Measurements from ENCODE around the gene CRY2.
"Not testable (repeated sequence)": the region's sequence is repeated elsewhere in the genome, so short reads cannot be mapped to it uniquely, and the experiment has no call there.

Gene CRY2

GRCh38 chr11:45897556-45897955, 50.3 kb downstream of the CRY2 start:
- DNase-seq = no peak

GRCh38 chr11:45899086-45899447, 51.8 kb downstream of the CRY2 start:
- DNase-seq = peak in 1 of 51 donors; percentile 65

DNA sequence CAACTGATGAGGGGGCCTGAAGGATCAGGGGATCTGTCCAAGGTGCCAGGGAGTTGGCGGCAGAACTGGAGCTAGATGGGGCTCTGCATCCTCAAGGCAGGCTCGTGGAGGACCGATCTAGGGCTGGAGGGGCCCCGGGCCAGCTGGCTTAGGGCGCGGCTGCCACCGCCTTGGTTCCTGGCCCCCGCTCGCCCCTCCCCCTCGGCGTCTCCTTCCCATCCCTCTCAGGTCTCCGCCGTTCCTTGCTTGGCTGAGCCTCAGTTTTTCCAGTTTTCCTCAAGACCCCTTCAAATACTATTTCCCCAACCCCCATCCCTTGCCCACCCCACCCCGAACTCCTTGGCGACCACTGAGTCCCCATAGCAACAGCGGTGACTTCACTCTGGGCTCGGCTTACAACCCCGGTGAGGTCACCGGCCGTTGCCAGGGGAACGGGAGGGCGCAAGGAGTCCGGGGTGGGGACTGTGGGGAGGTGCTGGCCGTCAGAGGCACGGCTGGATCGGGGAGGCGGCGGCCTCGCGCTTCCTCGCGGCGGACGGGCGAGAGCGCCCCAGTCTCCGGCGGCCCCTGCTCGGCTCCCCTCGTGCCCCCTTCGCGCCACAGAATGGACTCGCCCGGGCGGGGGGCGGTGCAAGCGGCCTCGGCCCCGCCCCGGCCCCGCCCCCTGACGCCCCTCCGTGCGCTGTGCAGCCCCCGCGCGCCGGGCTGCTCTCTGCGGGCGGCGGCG, 52.3 kb downstream of the CRY2 start:
- DNase-seq = peak; percentile 38 to 96 (median 89)

GRCh38 chr11:45900175-45900800, 53.0 kb downstream of the CRY2 start:
- peak in 1 of 51 donors; percentile 39 for DNase-seq

GRCh38 chr11:45900916-45901617, 53.8 kb downstream of the CRY2 start:
- DNase-seq = peak in 46 of 51 donors; percentile 25 to 84 (median 66)

GRCh38 chr11:45901626-45902025, 54.4 kb downstream of the CRY2 start:
- peak in 44 of 51 donors; percentile 23 to 92 (median 75) for DNase-seq

DNA sequence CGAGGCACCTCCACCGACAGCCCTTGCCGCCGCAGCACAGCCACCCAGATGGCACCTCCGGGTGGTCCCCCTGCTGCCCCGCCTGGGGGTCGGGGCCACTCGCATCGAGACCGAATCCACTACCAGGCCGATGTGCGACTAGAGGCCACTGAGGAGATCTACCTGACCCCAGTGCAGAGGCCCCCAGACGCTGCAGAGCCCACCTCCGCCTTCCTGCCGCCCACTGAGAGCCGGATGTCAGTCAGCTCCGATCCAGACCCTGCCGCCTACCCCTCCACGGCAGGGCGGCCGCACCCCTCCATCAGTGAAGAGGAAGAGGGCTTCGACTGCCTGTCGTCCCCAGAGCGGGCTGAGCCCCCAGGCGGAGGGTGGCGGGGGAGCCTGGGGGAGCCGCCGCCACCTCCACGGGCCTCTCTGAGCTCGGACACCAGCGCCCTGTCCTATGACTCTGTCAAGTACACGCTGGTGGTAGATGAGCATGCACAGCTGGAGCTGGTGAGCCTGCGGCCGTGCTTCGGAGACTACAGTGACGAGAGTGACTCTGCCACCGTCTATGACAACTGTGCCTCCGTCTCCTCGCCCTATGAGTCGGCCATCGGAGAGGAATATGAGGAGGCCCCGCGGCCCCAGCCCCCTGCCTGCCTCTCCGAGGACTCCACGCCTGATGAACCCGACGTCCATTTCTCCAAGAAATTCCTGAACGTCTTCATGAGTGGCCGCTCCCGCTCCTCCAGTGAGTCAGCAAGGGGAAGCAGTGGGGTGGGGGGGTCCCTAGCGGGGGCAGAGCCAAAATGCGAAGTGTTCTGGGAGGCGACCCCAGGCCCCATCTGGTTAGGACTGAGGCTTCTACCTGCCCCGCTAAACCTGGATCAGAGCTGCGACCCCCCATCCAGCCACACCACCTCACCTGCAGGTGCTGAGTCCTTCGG, 55.4 kb downstream of the CRY2 start:
- DNase-seq = peak in 1 of 51 donors; percentile 23

- DNase-seq = no peak
Measured at GRCh38 chr11:45904309-45904915, 57.1 kb downstream of the CRY2 start.

GRCh38 chr11:45905095-45905494, 57.8 kb downstream of the CRY2 start:
- DNase-seq = no peak

DNA sequence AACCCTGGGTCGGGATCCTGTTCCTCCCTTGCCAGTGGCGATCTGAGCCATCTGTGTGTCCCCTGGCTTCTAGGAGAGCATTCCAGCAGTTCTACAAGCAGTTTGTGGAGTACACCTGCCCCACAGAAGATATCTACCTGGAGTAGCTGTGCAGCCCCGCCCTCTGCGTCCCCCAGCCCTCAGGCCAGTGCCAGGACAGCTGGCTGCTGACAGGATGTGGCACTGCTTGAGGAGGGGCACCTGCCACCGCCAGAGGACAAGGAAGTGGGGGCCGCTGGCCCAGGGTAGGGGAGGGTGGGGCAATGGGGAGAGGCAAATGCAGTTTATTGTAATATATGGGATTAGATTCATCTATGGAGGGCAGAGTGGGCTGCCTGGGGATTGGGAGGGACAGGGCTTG, 58.3 kb downstream of the CRY2 start:
- not testable (repeated sequence) for DNase-seq

DNA sequence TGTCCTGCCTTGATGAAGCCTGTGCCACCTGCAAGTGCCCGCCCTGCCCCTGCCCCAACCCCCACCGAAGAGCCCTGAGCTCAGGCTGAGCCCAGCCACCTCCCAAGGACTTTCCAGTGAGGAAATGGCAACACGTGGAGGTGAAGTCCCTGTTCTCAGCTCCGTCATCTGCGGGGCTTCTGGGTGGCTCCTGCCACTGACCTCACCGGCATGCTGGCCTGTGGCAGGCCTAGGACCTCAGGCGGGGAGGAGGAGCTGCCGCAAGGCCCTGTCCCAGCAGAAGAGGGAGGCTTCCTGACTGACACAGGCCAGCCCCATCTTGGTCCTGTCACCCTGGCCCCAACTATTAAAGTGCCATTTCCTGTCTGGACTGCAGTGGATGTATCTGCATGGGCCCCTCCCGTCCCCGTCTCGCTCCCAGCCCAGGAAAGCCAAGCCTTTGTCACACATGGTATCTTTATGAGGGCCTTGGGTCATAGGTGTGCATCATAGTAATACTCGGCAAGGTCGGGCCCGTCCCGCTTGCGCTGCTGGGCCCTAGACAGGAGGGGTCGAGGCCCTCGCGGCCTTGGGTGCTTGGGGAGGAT, 58.9 kb downstream of the CRY2 start:
- DNase-seq = no peak

DNA sequence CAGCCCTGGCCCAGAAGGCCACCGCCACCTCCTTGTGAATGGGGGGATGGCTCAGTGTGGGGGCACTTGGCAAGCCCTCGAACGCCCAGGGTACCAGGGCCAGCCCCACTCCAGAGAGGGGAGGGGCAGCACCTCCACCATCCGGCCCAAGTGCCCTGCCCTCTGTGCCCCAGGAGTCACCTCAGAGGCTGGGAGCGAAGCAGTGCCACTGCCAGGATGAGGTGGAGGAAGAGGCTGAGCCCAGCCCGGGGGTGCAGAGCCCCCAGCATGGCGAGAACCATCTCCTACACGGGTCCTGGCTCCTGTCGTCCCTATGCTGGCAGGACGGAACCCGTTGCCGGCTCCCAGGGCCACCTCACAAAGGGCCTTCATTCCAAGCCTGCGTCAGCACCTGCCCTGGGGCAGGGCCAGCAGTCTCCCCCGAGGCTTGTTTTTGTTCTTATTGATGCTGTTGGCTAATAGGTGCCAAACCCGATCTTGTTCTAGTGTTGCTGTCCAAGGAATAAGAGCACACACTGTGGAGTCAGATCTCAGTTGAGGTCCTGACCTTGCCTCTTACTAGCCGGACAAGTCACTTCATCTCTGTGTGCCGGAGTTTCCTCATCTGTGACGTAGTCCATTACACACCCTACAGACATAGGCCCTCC, 59.8 kb downstream of the CRY2 start, which contains the start of gene FREY1:
TSS of gene FREY1 (minus strand) at position 307 of the 647 bp plus-strand sequence. CDS start at position 281, 26 bp downstream.
- DNase-seq = peak in 8 of 51 donors; percentile 18 to 48 (median 34)

DNA sequence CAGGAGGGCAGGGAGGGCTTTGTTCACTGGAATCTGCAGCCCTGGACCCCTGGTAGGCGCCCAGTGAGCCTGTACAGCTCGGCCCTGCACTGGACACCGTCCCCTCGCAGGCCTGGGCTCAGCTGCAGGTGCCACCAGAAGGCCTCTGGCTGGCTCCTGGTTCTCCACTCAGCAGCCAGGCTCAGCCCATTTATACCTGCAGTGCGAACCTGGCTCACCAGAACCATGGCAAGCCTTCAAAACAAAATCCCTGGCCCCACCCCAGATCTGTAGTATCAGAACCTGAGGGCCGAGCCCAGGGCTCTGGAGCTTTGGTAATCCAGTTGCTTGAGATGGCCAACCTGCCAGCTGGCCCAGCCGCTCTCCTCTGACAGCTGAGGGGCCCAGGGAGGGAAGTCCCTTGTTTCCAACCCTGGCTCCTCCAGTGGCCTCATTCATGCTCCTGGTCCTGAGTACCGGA, 60.7 kb downstream of the CRY2 start:
- peak in 19 of 51 donors; percentile 21 to 53 (median 35) for DNase-seq

DNA sequence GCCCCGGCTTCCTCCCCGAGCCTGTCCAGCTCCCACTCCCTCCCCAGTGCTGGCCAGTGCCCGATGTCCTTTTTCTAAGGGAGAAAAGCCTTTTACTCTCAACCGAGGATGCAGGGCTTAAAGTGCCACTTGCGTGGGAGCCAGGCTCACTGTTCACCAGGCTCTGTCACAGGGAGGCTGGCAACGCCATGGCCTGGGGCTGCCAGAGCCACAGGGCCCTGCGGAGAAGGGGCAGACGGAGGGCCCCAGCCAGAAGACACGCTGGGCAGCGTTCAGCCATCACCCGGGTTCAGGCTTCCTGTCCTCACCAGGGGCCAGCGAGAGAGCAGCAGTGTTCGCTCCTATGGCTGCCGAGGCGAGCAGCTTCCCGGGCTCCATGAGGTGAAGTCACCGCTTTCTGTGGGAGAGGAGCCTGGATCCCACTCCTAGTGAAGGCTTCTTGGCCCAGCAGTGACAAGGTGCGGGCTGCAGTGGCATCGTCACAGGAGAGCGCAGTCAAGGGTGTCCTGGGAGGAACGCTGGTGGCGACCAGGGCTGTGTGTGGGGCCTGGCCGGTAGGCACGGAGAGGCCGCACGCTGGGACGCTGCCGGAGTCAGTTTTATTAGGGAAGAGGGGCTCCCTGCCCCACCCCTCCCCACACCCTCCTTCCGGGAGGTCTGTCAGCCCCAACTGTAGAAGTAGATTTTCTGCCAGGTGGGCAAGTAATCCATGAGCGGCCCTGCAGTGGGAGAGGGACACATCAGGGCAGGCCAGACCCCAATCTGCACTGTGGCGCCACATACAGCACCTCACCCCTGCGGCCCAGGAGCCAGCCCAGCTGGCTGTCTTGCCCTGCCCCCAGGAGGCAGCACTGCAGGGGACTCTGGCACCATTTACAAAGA, 62.6 kb downstream of the CRY2 start:
- peak in 12 of 51 donors; percentile 13 to 57 (median 38) for DNase-seq

DNA sequence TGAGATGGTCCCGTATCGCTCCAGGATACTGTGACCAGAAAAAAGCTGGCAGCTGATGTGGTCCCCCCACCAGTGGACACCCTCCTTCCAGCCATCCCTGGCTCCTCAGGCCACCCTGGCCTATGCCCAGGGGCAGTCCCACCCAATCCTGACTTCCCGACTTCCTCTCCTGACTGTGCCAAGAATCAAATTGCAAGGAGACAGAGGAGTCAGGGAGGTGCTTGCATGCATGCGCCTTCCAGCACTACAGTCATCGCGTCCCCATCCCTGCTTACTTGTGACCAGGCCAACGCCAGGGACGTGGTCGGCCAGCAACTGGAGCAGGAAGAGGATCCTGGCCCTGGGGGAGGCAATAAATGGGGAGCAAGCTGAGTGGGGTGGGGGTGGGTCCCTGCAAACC, 63.3 kb downstream of the CRY2 start:
- no peak for DNase-seq

DNA sequence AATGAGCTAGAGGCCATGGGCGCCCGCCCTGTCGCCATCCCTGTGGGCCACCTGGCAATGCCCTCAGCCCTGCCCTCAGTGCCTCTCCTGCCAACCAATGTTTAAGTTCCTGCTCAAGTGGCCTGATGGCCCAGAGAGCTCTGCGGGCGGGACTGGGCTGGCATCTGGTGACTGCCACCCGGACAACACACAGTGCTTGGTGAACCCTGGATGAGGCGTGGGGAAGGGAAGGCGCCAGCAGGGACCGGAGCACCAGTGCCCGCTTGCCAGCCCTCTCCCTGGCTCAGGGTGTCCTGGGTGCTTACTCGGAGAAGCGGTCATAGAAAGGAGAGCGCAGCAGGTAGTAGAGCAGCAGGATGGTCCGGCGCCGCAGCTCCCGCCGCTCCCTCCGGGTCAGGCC, 66.2 kb downstream of the CRY2 start:
- no peak for DNase-seq

- DNase-seq = no peak
Measured at GRCh38 chr11:45913942-45914635, 66.8 kb downstream of the CRY2 start.

GRCh38 chr11:45915446-45915845, 68.2 kb downstream of the CRY2 start:
- no peak for DNase-seq

Measured in hypothalamus (tissue), 51 donors.